Measurements from ENCODE around the gene CD34.

CD34 gene

GRCh38 chr1:207858806-207859205 is 52.1 kb downstream of the CD34 start:
- Histone ChIP-seq H3K4me3 (ENCODE audit: low read depth, low read length) (no peak overlapping the region), H3K27ac (no peak overlapping the region), H3K9me3 (ENCODE audit: severe bottlenecking) (no peaks in the 10 kb centered on the region), H3K27me3 (ENCODE audit: insufficient read depth, low read depth, severe bottlenecking) (no peaks in the 10 kb centered on the region), H3K36me3 (peaks cover 35% of the 10 kb centered on the region)
- no peak for TF ChIP-seq CTCF (IDR thresholded peaks at IDR 0.05; ENCODE audit: low read depth, low read length)
- no peak for DNase-seq

- TF ChIP-seq CTCF (IDR thresholded peaks at IDR 0.05; ENCODE audit: low read depth, low read length) = no peak
- DNase-seq = no peak
- H3K36me3 ChIP-seq = peaks cover 30% of the 10 kb centered on the region
- H3K4me3 ChIP-seq (ENCODE audit: low read depth, low read length) = no peak overlapping the region
- no peak overlapping the region for H3K27ac ChIP-seq
- no peaks in the 10 kb centered on the region for H3K9me3 ChIP-seq (ENCODE audit: severe bottlenecking)
- no peaks in the 10 kb centered on the region for H3K27me3 ChIP-seq (ENCODE audit: insufficient read depth, low read depth, severe bottlenecking)
Observed at GRCh38 chr1:207858281-207858680, 52.6 kb downstream of the CD34 start.

GRCh38 chr1:207857447-207857846 is 53.5 kb downstream of the CD34 start:
- H3K27ac ChIP-seq = no peak overlapping the region
- no peak for TF ChIP-seq CTCF (IDR thresholded peaks at IDR 0.05; ENCODE audit: low read depth, low read length)

GRCh38 chr1:207856276-207857023 is 54.5 kb downstream of the CD34 start:
- H3K9me3 ChIP-seq (ENCODE audit: severe bottlenecking) = no peaks in the 10 kb centered on the region
- no peak for DNase-seq
- H3K27me3 ChIP-seq (ENCODE audit: insufficient read depth, low read depth, severe bottlenecking) = no peaks in the 10 kb centered on the region
- no peak overlapping the region for H3K27ac ChIP-seq
- H3K4me3 ChIP-seq (ENCODE audit: low read depth, low read length) = no peak overlapping the region
- no peak for TF ChIP-seq CTCF (IDR thresholded peaks at IDR 0.05; ENCODE audit: low read depth, low read length)
- H3K36me3 ChIP-seq = peaks cover 31% of the 10 kb centered on the region

More at GRCh38 chr1:207857447-207857846, 53.5 kb downstream of the CD34 start:
- no peak overlapping the region for H3K4me3 ChIP-seq (ENCODE audit: low read depth, low read length)
- peaks cover 26% of the 10 kb centered on the region for H3K36me3 ChIP-seq
- no peaks in the 10 kb centered on the region for H3K27me3 ChIP-seq (ENCODE audit: insufficient read depth, low read depth, severe bottlenecking)
- no peak for DNase-seq
- H3K9me3 ChIP-seq (ENCODE audit: severe bottlenecking) = no peaks in the 10 kb centered on the region

- no peak for TF ChIP-seq CTCF (IDR thresholded peaks at IDR 0.05; ENCODE audit: low read depth, low read length)
- peaks cover 33% of the 10 kb centered on the region for H3K36me3 ChIP-seq
- no peak overlapping the region for H3K4me3 ChIP-seq (ENCODE audit: low read depth, low read length)
- no peak for DNase-seq
- no peak overlapping the region for H3K27ac ChIP-seq
- no peaks in the 10 kb centered on the region for H3K9me3 ChIP-seq (ENCODE audit: severe bottlenecking)
- H3K27me3 ChIP-seq (ENCODE audit: insufficient read depth, low read depth, severe bottlenecking) = no peaks in the 10 kb centered on the region
Observed at GRCh38 chr1:207854001-207854400, 56.9 kb downstream of the CD34 start.

GRCh38 chr1:207853372-207853757 is 57.6 kb downstream of the CD34 start:
- no peaks in the 10 kb centered on the region for H3K9me3 ChIP-seq (ENCODE audit: severe bottlenecking)
- H3K27ac ChIP-seq = no peak overlapping the region
- no peak for DNase-seq
- no peak for TF ChIP-seq CTCF (IDR thresholded peaks at IDR 0.05; ENCODE audit: low read depth, low read length)
- no peak overlapping the region for H3K4me3 ChIP-seq (ENCODE audit: low read depth, low read length)
- H3K27me3 ChIP-seq (ENCODE audit: insufficient read depth, low read depth, severe bottlenecking) = no peaks in the 10 kb centered on the region
- peaks cover 33% of the 10 kb centered on the region for H3K36me3 ChIP-seq
